Stimulated activated CD4-positive, alpha-beta T cell treated with anti-CD3 and anti-CD28 coated beads, Interleukin-2, amount 100 ng/mL, for 48 hours (primary cell): Measurements from ENCODE around the gene SRD5A1.
"Not testable (repeated sequence)": the region's sequence is repeated elsewhere in the genome, so short reads cannot be mapped to it uniquely, and the experiment has no call there.

Experiments
- DNase-seq, 2 donors: peaks; one replicate each; pipeline ENCODE4 v3.0.0-alpha.2; 2020

The SRD5A1 gene

GRCh38 chr5:6645571-6646362, 12.5 kb downstream of the SRD5A1 start:
- DNase-seq: not testable (repeated sequence)

DNA sequence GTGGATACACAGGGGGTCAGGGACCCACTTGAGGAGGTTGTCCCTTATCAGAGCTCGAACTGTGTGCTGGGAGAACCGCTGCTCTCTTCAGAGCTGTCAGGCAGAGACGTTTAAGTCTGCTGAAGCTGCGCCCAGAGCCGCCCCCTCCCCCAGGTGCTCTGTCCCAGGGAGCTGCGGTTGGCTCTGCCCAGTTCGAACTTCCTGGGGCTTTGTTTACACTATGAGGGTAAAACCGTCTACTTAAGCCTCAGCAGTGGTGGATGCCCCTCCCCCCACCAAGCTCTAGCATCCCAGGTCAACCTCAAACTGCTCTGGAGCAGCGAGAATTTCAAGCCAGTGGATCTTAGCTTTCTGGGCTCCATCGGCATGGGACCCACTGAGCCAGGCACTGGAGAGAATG, 15.9 kb downstream of the SRD5A1 start:
- DNase-seq: no peak

DNA sequence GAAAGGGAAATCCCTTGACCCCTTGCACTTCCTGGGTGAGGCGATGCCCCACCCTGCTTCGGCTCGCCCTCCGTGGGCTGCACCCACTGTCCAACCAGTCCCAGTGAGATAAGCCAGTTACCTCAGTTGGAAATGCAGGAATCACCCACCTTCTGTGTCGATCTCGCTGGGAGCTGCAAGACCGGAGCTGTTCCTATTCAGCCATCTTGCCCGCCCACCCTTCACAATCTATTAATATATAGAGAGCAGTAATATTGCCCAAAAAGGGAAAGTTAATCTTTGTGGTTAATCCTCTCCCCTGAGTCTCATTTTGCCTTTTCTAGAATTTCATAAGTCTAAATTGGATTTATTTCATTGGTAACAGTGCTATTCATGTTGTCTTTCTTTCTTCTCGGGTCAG, 16.4 kb downstream of the SRD5A1 start:
- DNase-seq: no peak

DNA sequence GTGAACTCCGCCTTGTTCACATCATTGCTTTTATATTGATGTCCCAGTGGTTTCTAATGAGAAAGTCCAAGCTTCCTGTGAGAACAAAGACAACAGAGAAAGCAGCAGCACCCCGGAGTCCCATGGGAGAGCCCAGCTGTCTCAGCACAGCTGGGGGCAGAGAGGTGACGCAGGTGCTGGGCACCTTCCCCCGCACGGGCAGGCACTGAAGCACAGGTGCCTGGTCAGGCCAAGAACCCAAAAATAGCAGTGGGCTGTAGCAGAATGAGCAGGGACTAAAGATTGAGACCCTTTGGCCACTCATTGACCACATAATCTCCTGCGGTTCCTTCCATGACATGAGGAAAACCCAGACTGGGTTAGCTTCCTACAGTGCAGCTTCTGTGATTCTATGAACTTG, 18.8 kb downstream of the SRD5A1 start:
- DNase-seq: no peak

GRCh38 chr5:6655432-6655831, 22.2 kb downstream of the SRD5A1 start:
- DNase-seq: no peak

DNA sequence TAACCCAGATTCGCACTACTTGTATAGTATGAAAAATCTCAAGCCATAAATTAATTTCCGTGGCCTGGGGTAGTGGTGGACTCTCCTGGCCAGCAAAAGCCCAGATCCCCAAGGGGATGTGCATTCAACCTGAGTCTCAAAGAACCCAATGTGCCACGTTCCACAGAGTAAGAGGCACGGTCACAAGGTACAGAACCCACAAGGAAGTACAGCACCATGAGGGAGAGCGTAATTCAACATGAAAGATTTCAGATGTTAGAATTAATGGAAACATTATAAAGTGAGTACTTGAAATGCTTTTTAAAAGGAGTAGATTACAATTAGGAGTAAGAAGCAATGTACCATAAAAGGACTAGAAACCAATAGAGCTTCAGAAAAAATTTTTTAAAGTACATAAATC, 23.4 kb downstream of the SRD5A1 start:
- DNase-seq: no peak

- DNase-seq: no peak
Measured at GRCh38 chr5:6659941-6660684, 26.9 kb downstream of the SRD5A1 start.

- DNase-seq: no peak
Measured at GRCh38 chr5:6660688-6661087, 27.4 kb downstream of the SRD5A1 start.

DNA sequence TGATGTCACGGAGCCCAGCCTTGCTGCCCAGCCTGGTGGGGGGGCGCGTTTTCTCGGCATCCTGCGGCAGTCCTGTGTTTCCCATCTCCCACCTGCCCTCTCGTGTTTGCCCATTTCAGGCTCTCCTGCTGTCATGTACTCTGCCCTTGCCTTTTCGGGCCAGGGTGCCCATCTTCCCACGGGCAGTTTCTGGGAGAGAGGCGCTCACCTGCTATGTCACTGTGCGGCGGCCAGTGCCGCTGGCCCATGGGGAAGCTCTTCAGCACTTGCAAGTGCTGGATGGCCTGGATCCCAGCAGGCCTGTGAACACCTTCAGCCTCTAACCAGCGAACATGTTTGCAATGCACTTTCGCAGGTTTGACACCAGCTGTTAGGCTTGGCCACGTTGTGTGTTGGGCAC, 33.5 kb downstream of the SRD5A1 start:
- no peak for DNase-seq

GRCh38 chr5:6667648-6668047, 34.4 kb downstream of the SRD5A1 start:
- DNase-seq: no peak

GRCh38 chr5:6668717-6669116, 35.5 kb downstream of the SRD5A1 start:
- DNase-seq: not testable (repeated sequence)

DNA sequence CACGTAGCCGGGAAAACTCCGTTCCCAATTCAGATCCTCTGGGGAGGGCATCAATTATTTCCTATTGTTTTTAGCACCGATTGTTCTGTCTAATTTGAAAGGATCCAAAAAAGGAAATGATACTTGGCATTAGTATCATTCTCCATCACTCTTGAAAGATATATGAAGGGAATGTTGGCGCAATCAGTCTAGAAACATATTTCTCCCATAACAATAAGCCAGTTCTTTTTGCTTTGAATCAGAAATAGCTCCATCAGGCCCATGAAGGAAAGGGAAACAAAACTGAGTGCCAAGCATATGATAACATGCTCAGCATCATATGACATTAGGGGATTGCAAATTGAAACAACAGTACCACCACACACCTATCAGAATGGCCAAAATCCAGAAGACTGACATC, 39.8 kb downstream of the SRD5A1 start:
- no peak for DNase-seq

DNA sequence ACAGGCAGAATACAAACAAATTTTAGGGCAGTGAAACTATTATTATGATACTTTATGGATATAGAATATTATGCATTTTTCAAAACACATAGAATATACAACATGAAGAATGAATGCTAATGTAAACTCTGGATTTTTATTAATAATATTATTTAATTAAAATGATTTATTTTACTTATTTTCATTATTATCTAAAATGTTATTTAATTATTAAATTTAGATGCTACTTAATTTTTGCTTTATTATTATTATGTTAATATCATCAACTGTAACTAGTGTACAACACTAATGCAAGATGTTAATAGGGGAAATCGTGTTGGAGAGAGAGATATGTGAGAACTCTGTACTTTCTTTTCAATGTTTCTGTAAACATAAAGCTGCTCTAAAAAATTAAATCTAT, 40.7 kb downstream of the SRD5A1 start:
- no peak for DNase-seq

- no peak for DNase-seq
Measured at GRCh38 chr5:6674421-6674820, 41.2 kb downstream of the SRD5A1 start.

DNA sequence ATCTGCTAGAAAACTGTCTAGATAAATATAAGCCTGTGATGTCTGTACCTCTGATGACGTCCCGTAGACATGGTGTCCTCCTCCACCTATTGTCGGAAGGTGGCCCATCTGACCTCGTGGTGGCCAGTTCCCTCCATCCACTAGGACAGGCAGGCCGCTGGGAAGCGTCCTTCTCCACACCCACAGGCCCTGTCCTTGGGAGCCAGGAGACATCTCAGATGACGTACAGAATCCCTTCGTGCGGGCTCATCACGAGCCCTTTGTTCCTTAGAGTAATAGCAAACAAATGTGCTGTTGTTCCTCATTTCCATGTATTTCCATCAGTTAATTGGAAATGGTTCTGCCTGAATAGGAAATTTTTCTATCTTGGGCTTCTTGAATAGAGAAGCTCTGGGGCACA, 41.6 kb downstream of the SRD5A1 start:
- DNase-seq: no peak

DNA sequence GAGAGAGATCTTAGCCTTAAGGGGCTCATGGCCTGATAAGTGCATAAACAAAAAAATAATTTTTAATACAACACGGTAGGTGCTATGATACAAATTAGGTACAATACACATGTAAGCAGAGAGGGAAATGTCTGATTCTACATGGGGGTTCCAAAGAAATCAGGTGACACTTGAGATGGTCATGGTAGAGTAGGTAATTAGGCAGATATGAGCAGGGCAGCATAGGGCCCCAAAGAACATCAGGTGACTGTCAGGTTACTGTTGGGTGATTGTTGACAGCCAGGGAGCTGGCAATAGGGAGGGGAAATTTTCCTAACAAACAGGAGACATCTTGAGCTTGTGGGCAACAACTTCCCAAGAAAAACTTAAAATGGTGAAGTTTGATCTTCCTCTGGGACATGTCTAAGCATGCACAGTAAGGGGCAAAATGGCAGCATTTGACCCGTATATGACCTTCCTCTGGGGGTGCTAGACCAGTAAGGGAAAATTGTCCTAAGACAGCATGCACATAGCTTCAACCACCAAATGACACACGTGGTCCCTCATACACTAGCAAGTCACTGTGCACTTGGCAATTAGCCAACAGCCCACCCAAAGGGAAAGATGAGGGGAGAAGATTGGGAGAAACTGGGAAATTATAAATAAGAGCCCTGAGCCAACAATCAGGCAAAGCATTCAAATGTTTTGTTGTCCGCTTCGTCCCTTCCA, 42.7 kb downstream of the SRD5A1 start:
- DNase-seq: no peak

DNA sequence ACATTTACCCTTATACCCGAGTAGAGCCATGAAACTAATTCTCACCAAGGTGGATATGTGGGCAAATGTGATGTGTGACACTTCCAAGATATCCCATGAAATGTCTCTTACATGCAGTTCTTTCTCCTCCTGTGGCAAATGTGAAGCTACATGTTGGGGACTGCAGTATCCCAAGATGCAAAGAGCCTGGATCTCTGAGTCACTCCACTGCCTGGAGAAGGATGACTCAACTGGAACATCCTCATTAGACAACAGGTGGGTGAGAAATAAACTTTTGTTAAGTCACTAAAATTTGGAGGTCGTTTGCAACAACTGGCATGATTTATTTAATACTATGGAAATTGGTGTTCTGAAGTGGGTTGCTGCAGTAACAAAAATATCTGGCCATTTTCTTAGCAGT, 43.5 kb downstream of the SRD5A1 start:
- DNase-seq: no peak

DNA sequence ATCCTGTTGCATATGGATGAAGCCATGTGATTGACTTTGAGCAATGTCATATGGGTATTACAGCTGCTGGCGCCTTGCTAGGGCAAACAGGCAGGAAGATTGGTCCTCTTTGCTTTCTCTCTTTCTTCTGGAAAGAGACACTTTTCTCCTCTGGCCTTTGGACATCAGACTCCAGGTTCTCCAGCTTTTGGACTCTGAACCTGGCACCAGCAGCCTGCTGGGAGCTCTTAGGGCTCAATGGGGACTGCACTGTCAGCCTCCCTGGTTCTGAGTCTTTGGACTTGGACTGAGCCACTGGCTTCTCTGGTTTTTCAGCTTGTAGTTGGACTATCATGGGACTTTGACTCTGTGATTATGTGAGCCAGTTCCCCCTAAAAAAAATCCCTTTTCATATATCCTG, 45.1 kb downstream of the SRD5A1 start:
- DNase-seq: no peak

GRCh38 chr5:6680922-6681321, 47.7 kb downstream of the SRD5A1 start:
- no peak for DNase-seq

- DNase-seq: no peak
Measured at GRCh38 chr5:6681682-6682081, 48.4 kb downstream of the SRD5A1 start.

DNA sequence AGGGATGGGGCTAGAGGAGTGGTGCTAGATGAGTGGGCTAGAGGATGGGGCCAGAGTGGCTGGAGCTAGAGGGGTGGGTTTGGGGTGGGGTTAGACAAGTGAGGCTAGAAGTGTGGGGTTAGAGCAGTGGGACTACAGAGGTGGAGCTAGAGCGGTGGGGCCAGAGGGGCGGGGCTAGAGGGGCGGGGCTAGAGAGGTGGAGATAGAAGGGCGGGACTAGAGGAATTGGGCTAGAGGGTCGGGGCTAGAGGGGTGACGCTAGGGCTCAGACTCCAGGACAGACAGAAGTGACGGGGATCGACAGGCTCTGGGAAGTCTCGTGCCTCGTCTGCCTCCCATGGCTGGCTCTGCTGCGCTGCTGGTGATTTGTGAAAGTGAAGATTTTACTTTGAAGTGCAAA, 49.0 kb downstream of the SRD5A1 start:
- no peak for DNase-seq

DNA sequence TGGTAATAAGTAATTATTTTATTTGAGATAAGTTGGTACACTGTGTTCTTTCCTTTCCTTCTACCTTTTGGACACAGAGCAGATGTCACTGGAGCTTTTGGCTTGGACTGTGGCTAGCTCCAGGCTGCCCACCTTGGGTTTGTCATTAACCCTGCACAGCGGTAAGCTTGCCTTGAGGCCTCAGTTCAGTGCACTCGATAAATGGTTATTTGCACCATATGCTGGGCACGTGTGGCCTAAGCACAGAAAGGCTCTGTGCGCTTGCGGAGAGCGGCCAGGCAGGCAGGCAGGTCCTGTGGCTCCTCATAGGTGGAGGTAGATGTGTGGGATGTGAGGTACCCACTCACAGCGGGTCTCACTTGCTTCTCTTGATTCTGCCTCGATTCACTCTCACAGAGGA, 50.0 kb downstream of the SRD5A1 start:
- no peak for DNase-seq

DNA sequence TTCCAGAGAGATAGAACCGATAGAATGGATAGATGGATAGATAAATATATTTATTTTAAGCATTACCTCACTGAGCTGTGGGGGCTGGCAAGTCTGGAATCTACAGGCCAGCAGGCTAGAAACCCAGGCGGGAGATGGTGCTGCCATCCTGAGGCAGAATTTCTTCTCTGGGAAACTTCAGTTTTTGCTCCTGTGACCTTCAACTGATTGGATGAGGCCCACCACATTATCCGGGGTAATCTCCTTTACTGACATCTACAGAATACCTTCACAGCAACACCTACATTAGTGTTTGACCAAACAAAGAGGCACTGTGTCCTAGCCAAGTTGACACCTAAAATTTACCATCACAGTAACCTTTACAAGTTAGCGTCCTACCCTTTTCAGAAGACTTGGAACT, 50.8 kb downstream of the SRD5A1 start:
- no peak for DNase-seq

GRCh38 chr5:6686501-6686900, 53.3 kb downstream of the SRD5A1 start:
- no peak for DNase-seq
